VCaP (cell line): ENCODE measurements around the gene METRNL.
A peak's percentile ranks its signal among the peaks of the same experiment; 100 is the strongest.

Experiments
- H3K27ac ChIP-seq: fragments of 450-650 bp; 2 replicates; pipeline ENCODE4 v1.5.1; 2017
- CTCF ChIP-seq: fragments of 450-650 bp; conservative IDR thresholded peaks from 2 replicates; pipeline ENCODE4 v1.5.1; 2017; ENCODE audit warnings: mild to moderate bottlenecking, moderate library complexity

METRNL gene

GRCh38 chr17:83100220-83100852, 20.9 kb downstream of the METRNL start:
- H3K27ac ChIP-seq = peak overlapping the region; percentile 26; the same call in 1 of the 2 replicates
- no peak for TF ChIP-seq CTCF

GRCh38 chr17:83100853-83101391, 21.5 kb downstream of the METRNL start:
- H3K27ac ChIP-seq = peak overlapping the region; percentile 16; the same call in 1 of the 2 replicates
- no peak for TF ChIP-seq CTCF

GRCh38 chr17:83101805-83102480, 22.5 kb downstream of the METRNL start:
- H3K27ac ChIP-seq = peak overlapping the region; percentile 16; the same call in 1 of the 2 replicates
- no peak for TF ChIP-seq CTCF

- H3K27ac ChIP-seq = no peak overlapping the region
- TF ChIP-seq CTCF = no peak
These were observed 24.0 kb downstream of the METRNL start for GRCh38 chr17:83103200-83103942.

- TF ChIP-seq CTCF = no peak
- no peak overlapping the region for H3K27ac ChIP-seq
These were observed 24.5 kb downstream of the METRNL start for GRCh38 chr17:83103943-83104311.

- no peak for TF ChIP-seq CTCF
- H3K27ac ChIP-seq = no peak overlapping the region
These were observed 25.4 kb downstream of the METRNL start for GRCh38 chr17:83104577-83105505.
